Posterior cingulate gyrus (tissue), 11 donors: Measurements from ENCODE around the gene SLC16A1.
A peak's percentile ranks its signal among the peaks of the same experiment; 100 is the strongest.
"Not testable (repeated sequence)": the region's sequence is repeated elsewhere in the genome, so short reads cannot be mapped to it uniquely, and the experiment has no call there.

Experiments used
- DNase-seq, 10 donors: peaks; one replicate each; pipeline versions ENCODE4 v3.0.0 to v3.0.0-alpha.2; 2020 to 2021; ENCODE audit warnings: mixed read lengths in 3 of 10
- intact Hi-C: fragments of 100-400 bp; cut with DNase I; formaldehyde crosslinking; loops from one replicate; pipeline ENCODE4 v1.15.1; 2023

SLC16A1 gene

GRCh38 chr1:112889052-112889768 is 66.8 kb downstream of the SLC16A1 start:
- no peak for DNase-seq

GRCh38 chr1:112888630-112889029 is 67.4 kb downstream of the SLC16A1 start:
- intact Hi-C loops, result no loop called here

More at GRCh38 chr1:112889052-112889768, 66.8 kb downstream of the SLC16A1 start:
- intact Hi-C loops, result no loop called here

GRCh38 chr1:112887599-112888283 is 68.3 kb downstream of the SLC16A1 start:
- intact Hi-C loops, result no loop called here
- DNase-seq, result no peak

More at GRCh38 chr1:112888630-112889029, 67.4 kb downstream of the SLC16A1 start:
- DNase-seq, result peak in 1 of 10 donors; percentile 84

- intact Hi-C loops, result loop anchor here (5.0 kb wide), 2 partner anchors 78 to 168 kb away; partner anchors contain the start of gene PPM1J
- not testable (repeated sequence) for DNase-seq
Observed at GRCh38 chr1:112884996-112885395, 71.0 kb downstream of the SLC16A1 start.

GRCh38 chr1:112882271-112882744 is 73.7 kb downstream of the SLC16A1 start:
- peak in 3 of 10 donors; percentile 13 to 86 (median 83) for DNase-seq
- intact Hi-C loops, result loop anchor here (5.0 kb wide), 2 partner anchors 75 to 165 kb away; partner anchors contain the start of gene PPM1J

- DNase-seq, result peak in 5 of 10 donors; percentile 15 to 73 (median 38)
- intact Hi-C loops, result loop anchor here (1.0 to 5.0 kb wide), 4 partner anchors 74 to 164 kb away; partner anchors contain the start of gene PPM1J
Observed at GRCh38 chr1:112881742-112882127, 74.3 kb downstream of the SLC16A1 start.

GRCh38 chr1:112879834-112880233 is 76.2 kb downstream of the SLC16A1 start:
- intact Hi-C loops, result loop anchor here (2.0 to 5.0 kb wide), 3 partner anchors 73 to 163 kb away; partner anchors contain the start of gene PPM1J
- no peak for DNase-seq

GRCh38 chr1:112878321-112878720 is 77.7 kb downstream of the SLC16A1 start:
- intact Hi-C loops, result no loop called here
- DNase-seq, result peak in 6 of 10 donors; percentile 25 to 89 (median 46)

GRCh38 chr1:112877750-112878149 is 78.2 kb downstream of the SLC16A1 start:
- DNase-seq, result no peak
- intact Hi-C loops, result no loop called here

GRCh38 chr1:112876315-112876714 is 79.7 kb downstream of the SLC16A1 start:
- intact Hi-C loops, result no loop called here
- no peak for DNase-seq

GRCh38 chr1:112872551-112872962 is 83.4 kb downstream of the SLC16A1 start:
- intact Hi-C loops, result no loop called here

GRCh38 chr1:112870887-112871646 is 84.9 kb downstream of the SLC16A1 start:
- DNase-seq, result no peak
- intact Hi-C loops, result no loop called here

More at GRCh38 chr1:112872551-112872962, 83.4 kb downstream of the SLC16A1 start:
- no peak for DNase-seq

- DNase-seq, result no peak
- intact Hi-C loops, result no loop called here
Observed at GRCh38 chr1:112869895-112870294, 86.1 kb downstream of the SLC16A1 start.

- intact Hi-C loops, result no loop called here
- DNase-seq, result no peak
Observed at GRCh38 chr1:112868191-112868590, 87.8 kb downstream of the SLC16A1 start.

GRCh38 chr1:112866981-112867380 is 89.0 kb downstream of the SLC16A1 start:
- DNase-seq, result no peak
- intact Hi-C loops, result no loop called here

- intact Hi-C loops, result no loop called here
Observed at GRCh38 chr1:112866151-112866550, 89.8 kb downstream of the SLC16A1 start.

GRCh38 chr1:112862753-112863426 is 93.1 kb downstream of the SLC16A1 start:
- no peak for DNase-seq
- intact Hi-C loops, result no loop called here

More at GRCh38 chr1:112866151-112866550, 89.8 kb downstream of the SLC16A1 start:
- DNase-seq, result no peak
